Measurements from ENCODE around the gene SEPTIN6.

The SEPTIN6 gene

GRCh38 chrX:119648421-119648775, 44.6 kb downstream of the SEPTIN6 start:
- DNase-seq (ENCODE audit: low read depth, low spot score), result no peak

- no peak for DNase-seq (ENCODE audit: low read depth, low spot score)
These were observed 45.2 kb downstream of the SEPTIN6 start for GRCh38 chrX:119647552-119648420.

- no peak for DNase-seq (ENCODE audit: low read depth, low spot score)
These were observed 45.9 kb downstream of the SEPTIN6 start for GRCh38 chrX:119647089-119647488.

GRCh38 chrX:119646515-119646914, 46.5 kb downstream of the SEPTIN6 start:
- no peak for DNase-seq (ENCODE audit: low read depth, low spot score)

- DNase-seq (ENCODE audit: low read depth, low spot score), result no peak
These were observed 49.3 kb downstream of the SEPTIN6 start for GRCh38 chrX:119643696-119644095.

Measured in activated naive CD8-positive, alpha-beta T cell treated with anti-CD3 and anti-CD28 coated beads, Interleukin-2, amount 50 U/mL, for 16 hours (primary cell).